ENCODE results near the gene CUX1.

The CUX1 gene

DNA sequence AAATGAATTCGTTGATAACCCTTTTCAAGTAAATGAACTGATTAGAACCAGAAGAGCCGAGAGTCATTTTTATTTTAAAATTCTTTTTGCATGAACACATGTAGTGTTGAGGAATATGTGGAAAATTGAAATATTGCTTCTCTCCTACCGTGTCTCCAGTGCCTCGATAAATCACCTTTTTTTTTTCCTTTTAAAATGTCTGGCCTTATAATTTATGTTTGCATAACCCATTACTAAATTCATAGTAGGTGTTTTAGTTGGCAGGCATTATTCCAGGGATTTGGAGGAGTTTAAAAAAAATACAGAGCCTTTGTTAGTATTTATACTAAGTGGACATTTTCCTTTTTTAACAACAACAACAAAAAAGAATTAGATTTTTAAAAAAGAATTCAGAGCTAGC lies 115.6 kb downstream of the CUX1 start:
- DNase-seq (ENCODE audit: insufficient read length, low spot score) = no peak
- FAIRE-seq = no peak

DNA sequence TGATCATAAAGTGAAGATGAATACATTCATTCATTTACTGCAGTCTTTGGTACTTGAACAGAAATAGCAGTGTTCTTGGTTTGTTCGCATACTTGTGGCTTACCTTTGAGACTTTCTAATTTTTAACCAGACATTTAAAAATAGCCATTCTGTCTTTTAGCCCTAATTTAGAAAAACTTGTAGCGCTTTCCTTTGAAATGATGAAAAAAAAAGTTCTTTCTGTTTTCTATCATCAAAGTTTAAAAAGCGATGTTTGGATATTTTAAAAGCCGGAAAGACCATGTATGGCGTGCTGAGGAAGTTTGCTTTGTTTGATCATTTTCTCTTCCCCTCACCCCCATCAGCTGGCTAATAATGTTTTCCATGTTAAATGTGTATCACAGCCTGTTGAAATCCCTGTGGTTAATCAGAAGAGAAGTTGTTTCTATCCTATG lies 116.3 kb downstream of the CUX1 start:
- FAIRE-seq = no peak

DNA sequence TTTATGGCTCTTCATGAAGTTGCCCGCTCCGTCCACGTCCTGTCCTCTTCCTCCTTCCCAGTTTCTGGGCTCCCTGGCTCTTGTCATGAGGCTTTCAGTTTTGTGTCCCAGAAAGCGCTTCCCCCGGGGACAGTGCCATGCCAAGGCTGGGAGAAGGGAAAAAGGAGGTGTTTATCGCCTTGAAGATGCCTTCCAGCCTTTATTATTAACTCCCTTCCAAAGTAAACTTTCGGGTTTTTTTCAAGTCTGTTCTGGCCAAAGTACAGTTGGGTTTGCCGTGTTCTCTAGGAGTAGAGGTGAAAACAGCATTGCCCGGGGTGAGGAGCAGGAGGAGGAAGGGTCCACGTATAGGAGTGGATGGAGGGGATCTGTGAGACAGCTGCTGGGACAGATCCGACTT lies 117.2 kb downstream of the CUX1 start:
- no peak for DNase-seq (ENCODE audit: insufficient read length, low spot score)
- no peak for FAIRE-seq

More for the DNA sequence above, 116.3 kb downstream of the CUX1 start:
- DNase-seq (ENCODE audit: insufficient read length, low spot score) = no peak

DNA sequence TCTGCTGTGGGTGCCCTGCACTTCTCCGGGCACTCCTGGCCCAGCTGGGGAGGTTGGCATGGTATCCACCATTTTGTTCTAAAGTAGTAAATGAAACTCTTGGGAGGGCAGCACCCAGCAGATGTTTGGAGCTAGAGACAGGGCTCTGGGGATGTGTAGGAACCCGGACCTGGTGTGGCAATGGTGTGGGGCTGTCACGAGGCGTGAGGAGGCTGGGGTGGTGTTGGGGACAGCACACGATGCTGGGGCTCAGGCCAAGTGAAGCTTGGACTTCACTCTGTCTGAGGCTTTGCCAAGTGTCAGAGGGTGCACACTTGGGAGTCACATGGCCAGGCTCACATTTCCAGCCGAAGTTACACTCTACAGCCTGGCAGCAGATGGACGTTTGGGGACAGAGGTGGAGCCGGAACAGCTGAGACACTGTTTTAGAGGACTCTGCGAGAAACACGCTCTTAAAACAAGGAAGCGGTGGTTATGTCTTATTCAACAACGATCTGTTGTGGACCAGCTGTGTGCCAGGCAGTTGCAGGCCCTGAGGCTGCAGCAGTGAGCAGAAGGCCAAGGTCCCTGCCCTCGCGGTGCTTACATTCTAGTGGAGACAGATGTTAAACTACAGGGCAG lies 118.2 kb downstream of the CUX1 start:
- FAIRE-seq = no peak
- no peak for DNase-seq (ENCODE audit: insufficient read length, low spot score)

DNA sequence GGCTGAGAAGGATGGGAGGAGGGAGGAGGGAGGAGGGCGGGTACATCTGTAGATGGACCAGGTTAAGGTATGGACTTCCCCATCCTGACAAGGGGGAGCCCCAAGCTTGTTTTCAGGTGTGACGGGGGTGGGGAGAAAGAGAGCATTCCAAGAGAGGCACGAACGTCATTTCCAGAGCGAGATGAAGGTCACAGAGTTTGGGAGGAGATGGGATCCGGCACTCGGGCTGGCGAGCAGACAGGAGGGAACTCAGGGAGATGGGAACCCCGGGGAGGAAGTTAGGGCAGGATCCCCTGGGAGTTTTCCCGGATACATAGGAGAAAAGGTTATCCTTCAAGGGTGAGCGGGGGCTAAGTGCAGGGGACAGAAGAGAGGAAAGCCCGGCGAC lies 118.8 kb downstream of the CUX1 start:
- DNase-seq (ENCODE audit: insufficient read length, low spot score) = no peak
- FAIRE-seq = no peak

DNA sequence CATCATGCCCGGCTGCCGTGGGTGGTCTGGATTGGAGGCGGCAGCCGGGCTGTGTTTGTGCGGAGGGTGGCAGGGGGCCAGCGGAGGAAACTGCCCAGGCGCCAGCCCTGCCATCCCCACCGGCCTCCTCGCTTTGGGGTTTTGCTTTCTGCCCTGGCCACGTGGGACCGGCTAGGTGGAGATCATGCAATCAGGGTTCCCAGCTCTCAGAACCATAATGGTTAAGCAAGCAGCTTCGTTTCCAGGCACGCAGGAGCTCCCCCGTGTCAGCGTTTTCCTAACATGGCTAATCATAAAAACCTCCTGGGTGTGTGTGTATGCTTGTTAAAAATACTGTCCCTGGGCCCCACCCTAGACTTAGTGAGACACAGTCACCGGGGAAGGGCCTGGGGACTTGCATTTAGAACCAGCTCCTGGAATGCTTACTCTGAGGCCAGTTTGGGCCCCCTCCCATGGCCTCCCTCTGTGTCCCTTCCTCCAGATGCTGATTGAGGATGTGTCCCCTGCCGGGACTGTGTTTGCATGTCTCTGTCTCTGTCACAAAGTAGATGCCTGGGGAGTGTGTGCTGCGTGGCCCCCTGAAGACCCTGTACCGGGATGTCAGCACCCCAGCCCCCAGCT lies 119.3 kb downstream of the CUX1 start:
- DNase-seq (ENCODE audit: insufficient read length, low spot score) = no peak
- no peak for FAIRE-seq

DNA sequence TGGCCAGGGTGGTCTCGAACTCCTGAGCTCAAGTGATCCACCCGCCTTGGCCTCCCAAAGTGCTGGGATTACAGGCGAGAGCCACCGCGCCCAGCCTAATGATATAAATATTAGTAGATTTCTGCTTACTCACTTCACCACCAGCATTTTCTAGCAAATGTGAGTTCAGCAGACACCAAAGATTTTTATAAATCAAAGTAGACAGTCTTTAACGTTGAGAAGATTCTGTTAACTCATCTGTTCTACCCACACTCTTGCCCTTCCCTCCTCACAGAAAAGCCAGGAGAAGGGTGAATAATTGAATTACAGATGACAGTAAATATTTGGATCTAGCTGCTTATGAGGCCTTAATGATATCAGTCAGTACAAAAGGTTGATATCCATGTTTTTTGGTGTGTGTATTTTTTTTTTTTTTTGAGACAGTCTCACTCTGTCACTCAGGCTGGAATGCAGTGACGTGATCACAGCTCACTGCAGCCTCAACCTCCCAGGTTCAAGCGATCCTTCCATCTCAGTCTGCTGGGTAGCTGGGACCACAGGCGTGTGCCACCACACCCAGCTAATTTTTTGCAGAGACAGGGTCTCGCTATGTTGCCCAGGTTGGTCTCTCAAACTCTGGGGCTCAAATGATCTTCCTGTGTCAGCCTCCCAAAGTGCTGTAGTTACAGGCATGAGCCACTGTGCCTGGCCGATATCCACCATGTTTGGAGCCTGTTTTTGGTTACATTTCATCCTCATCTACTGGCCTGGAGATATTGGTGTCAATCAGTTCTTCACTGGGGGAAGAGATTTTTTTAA lies 120.5 kb downstream of the CUX1 start:
- FAIRE-seq = no peak

DNA sequence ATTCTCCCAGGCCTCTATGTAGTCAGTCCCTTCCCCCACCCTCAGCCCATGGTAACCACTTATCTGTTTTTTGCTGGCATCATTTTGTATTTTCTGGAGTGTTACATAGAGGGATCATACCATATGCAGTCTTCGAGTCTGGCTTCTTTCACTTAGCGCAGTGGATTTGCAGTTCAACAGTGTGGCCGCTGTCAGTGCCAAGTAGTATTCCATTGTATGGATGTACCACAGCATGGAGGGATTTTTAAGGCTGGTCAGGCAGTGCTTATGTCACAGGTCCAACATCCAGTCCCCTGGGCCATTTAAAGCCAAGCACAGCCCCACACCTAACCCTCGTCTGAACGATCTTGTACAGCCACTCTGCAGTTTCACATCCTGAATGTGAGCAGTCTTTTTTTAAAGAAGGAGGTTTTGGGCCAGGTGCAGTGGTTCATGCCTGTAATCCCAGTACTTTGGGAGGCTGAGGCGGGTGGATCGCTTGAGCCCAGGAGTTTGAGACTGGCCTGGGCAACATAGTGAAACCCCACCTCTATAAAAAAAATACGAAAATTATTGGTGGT lies 121.8 kb downstream of the CUX1 start:
- FAIRE-seq (no peak), DNase-seq (ENCODE audit: insufficient read length, low spot score) (no peak)

More for the DNA sequence above, 120.5 kb downstream of the CUX1 start:
- no peak for DNase-seq (ENCODE audit: insufficient read length, low spot score)

DNA sequence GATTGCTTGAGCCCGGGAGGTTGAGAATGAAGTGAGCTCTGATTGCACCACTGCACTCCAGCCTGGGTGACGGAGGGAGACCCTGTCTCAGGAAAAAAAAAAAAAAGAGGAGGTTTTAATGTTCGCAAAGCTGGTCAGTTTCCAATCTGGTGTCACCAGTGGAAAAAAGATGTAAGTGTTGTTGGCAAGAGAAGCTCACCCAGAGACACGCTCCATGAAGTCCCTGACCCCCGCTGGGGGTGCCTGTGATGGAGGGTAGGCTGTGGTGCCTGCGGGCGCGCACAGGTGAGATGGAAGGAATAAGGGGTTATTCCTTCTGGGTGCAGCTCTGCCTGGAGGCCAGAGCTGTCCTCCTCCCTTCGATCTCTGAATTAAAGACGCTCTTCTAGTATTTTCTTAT lies 122.7 kb downstream of the CUX1 start:
- no peak for DNase-seq (ENCODE audit: insufficient read length, low spot score)
- no peak for FAIRE-seq

DNA sequence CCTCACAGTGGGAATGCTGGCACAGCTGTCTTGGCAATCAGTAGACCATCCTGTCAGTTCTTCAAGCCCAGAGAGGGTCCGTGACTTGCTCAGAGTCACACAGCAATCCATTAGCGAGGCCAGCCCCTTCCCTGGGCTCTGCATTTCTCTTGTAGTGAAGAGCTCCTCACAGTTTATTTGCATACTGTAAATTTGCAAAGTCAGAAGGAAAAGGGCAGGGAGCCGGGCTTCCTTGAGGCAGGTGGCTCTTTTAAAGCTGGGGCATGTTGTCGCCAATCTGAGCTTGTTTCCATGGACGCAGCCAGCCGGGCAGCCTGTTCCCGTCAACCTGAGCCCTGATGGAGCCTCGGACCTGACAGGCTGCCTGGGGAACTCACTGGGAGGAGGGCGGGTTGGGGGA lies 123.4 kb downstream of the CUX1 start:
- FAIRE-seq = no peak
- no peak for DNase-seq (ENCODE audit: insufficient read length, low spot score)

DNA sequence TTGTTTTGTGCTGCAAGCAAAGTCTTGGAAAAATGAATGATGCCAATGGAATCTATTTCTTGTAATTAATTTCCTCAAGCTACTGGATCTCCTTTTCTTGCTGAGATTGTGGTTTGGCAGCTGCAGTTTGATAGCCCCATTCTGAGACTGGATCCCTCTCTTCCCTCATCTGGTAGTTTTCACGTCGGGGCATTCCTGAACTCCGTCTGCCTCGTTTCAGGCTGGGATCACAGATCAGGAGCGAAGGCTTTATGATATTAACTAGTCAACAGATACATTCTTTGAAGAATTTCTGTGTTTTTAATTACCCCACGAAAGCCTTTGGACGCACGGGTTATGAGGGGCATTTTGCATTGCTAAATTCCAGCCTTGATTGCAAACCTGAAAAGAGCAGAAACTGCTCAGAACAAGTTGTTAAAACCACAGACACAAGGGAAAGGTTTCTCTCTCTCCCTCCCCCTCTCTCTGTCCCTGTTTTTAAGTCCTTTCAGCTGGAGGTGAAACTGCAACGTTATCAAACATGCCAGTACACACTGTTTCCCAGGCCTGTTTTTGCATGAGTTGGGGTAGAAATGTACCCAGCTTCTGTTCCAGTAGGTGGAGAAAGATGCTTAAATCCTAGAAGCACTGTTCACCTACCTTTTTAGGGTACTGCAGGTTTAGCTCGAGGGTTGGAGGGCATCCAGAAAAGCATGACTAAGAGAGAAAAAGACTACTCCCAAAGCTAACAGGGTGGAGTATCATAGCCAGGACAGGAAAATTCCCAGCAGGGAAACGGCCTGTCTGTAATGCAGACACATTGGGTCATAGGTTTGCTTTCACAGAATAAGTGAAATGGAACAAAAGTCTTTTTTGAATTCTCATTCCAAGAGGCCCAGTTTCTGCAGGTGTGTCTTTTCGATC lies 124.3 kb downstream of the CUX1 start:
- FAIRE-seq (no peak), DNase-seq (ENCODE audit: insufficient read length, low spot score) (no peak)

DNA sequence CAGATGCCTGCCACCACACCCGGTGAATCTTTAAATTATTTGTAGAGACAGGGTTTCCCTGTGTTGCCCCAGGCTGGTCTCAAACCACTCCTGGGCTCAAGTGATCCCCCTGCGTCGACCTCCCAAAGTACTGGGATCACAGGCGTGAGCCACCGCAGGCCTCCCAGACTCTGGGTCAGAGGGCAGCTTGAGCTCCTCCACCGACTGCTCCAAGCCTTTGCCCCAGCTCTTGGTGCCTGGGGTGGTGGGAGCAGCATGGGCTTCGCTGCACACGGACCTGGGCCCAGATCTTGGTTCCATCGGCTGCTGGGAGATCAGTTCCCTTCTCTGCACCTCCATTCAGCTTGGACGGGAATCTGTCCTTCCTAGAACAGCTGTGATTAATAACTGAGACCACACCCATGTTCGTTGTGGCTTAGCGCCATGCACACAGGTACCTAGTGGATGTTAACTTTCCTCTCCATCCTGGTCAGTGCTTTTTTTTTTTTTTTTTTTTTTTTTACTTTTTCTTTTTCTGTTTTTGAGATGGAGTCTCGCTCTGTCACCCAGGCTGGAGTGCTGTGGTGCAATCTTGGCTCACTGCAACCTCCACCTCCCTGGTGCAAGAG lies 125.3 kb downstream of the CUX1 start:
- DNase-seq (ENCODE audit: insufficient read length, low spot score) (no peak), FAIRE-seq (no peak)

DNA sequence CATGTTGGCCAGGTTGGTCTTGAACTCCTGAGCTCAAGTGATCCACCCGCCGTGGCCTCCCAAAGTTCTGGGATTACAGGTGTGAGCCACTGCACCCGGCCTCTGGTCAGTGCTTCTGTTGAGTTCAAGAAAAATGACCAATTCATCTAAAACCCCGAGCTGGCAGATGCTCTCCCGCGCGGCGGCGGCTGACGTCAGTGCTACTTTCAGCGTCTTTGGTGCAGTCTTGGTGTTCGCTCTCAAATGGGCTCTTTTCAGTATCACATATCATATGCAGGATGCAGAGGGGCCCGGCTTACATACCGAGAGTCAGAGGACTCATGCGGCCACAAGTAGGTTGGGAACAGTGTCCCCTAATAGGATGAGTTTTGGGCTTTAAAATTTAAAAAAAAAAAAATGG lies 125.9 kb downstream of the CUX1 start:
- no peak for FAIRE-seq
- DNase-seq (ENCODE audit: insufficient read length, low spot score) = no peak

DNA sequence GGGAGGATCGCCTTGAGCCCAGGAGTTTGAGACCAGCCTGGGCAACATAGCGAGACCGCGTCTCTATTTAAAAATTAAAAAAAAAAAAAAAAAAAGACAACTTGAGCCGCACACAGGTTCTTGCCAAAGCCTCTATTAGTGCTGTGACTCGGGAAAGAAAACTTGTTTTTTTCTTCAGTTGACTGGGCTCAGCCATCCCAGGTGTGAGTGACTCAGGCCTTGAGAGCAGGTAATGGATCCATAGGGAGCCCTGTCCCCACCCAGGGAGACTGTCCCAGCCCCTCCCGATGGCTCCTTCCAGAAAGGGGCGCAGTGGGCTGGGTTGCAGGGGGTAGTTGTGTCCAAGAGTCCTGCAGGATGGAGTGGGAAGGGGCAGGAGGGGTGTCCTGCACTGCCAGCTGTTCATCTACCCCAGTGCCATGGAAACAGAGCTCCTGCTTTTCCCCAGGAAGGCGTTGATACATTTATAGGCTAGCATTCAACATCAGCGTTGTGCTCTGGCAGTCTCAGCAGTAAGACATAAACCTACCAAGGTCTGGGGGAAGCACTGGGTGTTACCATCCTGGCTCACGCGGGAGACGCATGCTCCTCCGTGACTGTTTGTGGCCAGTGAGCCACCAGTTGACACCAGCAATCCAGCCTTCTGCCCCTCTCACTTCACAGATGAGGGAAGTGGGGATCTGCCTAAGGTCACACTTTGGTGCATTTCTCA lies 126.6 kb downstream of the CUX1 start:
- FAIRE-seq (no peak), DNase-seq (ENCODE audit: insufficient read length, low spot score) (no peak)

DNA sequence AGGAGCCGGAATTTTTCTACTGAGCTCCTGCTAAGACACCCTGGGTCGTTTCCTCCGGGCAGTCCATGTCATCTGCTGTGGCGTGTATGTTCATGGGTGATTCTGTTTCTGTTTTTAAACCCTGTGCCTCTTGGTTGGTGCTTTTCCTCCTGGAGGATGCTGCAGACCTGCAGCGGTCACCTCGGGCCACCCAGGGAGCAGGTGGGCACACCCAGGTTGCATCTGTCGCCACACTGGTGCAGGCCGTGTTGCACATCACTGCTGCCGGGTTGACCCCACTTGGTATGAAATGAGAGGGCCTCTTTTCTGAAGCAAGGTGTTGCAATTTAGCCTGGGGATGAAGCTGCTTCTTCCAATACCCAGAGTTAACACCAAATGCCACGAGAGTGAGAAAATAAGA lies 127.2 kb downstream of the CUX1 start:
- no peak for FAIRE-seq
- DNase-seq (ENCODE audit: insufficient read length, low spot score) = no peak

DNA sequence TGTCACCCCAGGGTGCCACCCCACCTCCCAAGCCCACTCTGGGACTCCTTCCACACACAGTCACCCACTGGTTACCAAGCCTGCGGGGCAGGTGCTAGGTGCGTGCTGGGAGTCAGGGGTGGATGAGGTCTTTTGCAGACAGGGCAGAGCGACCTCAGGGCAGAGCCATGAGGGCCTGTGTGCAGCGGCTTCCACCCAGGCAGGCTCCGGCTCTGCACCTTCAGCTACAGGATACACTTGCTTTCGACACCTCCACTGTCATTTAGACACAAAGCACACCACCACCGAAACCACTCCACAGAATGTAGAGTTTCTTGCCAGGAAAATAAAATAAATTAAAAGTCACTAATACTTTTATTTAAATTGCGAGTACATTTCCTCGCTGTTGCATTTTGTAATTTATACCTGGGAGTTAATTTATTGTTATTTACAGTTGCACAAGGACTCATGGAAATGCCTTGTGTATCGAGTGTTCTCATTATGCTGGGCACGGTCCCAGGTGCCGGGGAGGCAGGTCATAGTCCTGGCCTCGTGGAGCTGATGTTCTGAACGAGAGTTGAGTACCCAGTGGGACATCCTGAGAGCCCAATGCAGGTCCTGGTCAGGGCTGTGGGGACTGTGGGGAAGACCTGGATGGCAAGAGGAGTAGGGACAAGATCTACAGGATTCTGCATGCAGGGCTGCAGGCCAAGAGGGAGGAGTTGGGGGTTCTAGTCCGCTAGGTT lies 127.8 kb downstream of the CUX1 start:
- FAIRE-seq (no peak), DNase-seq (ENCODE audit: insufficient read length, low spot score) (no peak)

DNA sequence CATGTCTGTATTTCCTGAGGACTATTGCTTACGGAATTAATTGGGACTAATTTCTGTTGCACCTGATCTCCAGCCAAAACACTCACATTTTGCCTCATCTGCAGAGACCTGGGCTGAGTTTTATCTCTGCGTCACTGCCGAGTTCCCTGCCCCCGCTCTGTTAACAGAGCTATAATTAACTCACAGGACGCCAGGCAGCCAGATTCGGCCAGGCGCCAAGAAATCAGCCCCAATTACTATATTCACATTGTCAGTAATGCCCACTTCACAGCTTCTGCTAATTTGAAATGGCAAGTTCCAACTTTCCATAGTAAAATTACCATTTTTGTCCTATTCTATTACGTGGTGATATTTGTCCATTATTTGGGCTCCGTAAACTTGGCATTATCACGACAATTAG lies 130.5 kb downstream of the CUX1 start:
- FAIRE-seq = no peak

DNA sequence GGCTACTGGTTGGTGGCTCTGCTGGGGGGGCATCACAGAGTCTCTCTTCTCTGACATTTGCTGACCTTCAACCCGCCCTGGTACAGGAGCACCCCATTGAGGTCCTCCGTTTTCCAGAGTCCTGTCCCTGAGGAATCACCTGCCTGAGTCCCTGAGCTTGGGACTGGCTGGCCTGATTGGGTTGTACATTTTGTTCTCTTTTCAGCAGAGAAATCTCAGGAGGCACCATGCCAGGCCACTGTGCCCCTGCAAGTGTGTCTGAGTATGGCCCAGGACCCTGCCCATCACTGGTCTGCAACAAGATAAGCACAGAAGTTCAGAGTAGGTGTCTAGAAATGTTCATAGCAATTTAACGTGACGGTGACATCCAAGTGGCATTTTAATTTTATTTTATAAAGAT lies 131.2 kb downstream of the CUX1 start:
- FAIRE-seq (no peak), DNase-seq (ENCODE audit: insufficient read length, low spot score) (no peak)

More for the DNA sequence above, 130.5 kb downstream of the CUX1 start:
- DNase-seq (ENCODE audit: insufficient read length, low spot score) = no peak
